Stimulated activated naive CD8-positive, alpha-beta T cell treated with anti-CD3 and anti-CD28 coated beads, Interleukin-15, Interleukin-2, amounts not matched to agents 100 ng/mL and 50 ng/mL, for 24 hours (primary cell): ENCODE measurements around the gene ABR.

Experiments
- H3K27ac Mint-ChIP-seq: one replicate; pipeline ENCODE4 v1.8.0; 2021; ENCODE audit warnings: mild to moderate bottlenecking, mixed read lengths
- H3K27me3 Mint-ChIP-seq: one replicate; pipeline ENCODE4 v1.8.0; 2021; ENCODE audit warnings: mixed read lengths
- H3K36me3 Mint-ChIP-seq: one replicate; pipeline ENCODE4 v1.8.0; 2021; ENCODE audit warnings: low read depth, mixed read lengths
- H3K4me1 Mint-ChIP-seq: one replicate; pipeline ENCODE4 v1.8.0; 2021; ENCODE audit warnings: low read depth, mixed read lengths
- H3K4me3 Mint-ChIP-seq: one replicate; pipeline ENCODE4 v1.8.0; 2021; ENCODE audit warnings: mild to moderate bottlenecking, mixed read lengths
- H3K9me3 Mint-ChIP-seq: one replicate; pipeline ENCODE4 v1.8.0; 2021; ENCODE audit warnings: mixed read lengths

Gene ABR

DNA sequence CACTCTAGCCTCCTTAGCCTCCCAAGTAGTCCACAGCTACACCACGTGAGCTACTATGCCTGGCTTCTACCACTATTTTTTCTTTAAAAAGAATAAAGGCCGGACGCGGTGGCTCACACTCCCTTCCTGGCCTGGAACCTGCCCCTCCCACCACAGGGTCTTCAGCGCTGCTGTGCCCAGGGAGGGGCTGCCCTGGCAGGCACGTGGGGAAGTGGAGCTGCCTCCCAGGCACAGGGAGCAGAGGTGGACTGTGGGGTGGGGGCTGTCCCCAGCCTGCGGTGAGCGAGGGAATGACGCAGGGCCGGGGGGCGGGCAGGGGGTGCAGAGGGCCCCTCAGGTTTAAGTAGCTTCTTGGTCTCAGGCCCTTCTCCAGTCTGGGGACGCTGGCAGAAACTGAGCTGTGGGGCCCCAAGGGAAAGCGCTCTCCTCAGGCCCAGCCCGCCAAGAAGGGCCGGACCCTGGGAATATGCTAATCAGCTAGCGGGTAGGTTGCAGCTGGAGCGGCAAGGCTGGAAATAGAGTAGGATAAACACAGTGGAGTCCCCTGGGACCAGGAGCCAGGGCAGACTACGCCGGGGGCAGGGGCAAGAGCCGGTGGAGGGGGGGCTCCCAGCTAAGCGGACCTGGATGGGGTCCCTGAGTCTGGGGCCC, 136.1 kb downstream of the ABR start:
- Mint-ChIP-seq H3K27me3 (no peaks in the 10 kb centered on the region), H3K36me3 (peaks cover 19% of the 10 kb centered on the region), H3K9me3 (no peaks in the 10 kb centered on the region), H3K4me1 (no peaks in the 10 kb centered on the region), H3K4me3 (no peak overlapping the region), H3K27ac (no peak overlapping the region)

DNA sequence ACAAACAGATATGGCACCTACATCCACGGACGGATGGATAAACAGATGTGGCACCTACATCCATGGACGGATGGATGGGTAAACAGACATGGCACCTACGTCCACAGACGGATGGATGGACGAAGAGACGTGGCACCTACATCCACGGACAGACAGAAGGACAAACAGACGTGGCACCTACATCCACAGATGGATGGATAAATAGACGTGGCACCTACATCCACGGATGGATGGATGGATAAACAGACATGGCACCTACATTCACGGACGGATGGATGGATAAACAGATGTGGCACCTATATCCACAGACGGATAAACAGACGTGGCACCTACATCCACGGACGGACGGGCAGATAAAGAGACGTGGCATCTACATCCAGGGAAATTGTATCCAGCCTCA, 137.3 kb downstream of the ABR start:
- H3K4me1 Mint-ChIP-seq = no peaks in the 10 kb centered on the region
- H3K36me3 Mint-ChIP-seq = peaks cover 19% of the 10 kb centered on the region
- H3K9me3 Mint-ChIP-seq = no peaks in the 10 kb centered on the region
- no peak overlapping the region for H3K27ac Mint-ChIP-seq
- no peaks in the 10 kb centered on the region for H3K27me3 Mint-ChIP-seq
- H3K4me3 Mint-ChIP-seq = no peak overlapping the region

DNA sequence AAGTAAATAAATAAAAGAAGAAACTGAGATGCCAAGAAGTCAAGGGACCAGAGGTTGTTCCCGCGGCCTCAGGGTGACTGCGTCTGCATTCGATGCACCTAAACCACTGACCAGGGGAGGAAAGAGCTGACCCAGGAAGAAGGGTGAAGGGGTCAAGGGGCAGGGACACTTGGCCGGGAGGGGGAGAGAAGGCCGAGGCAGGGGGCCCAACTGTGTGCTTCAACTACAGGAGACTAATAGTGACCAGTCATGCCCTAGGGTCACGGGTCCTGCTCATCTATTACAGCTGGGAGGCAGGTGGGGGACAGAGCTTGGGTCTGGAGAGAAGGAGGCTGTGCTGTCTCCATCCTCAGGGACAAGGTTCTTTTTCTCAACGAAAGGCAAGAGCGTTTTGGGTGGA, 138.0 kb downstream of the ABR start:
- no peak overlapping the region for H3K27ac Mint-ChIP-seq
- H3K27me3 Mint-ChIP-seq = no peaks in the 10 kb centered on the region

DNA sequence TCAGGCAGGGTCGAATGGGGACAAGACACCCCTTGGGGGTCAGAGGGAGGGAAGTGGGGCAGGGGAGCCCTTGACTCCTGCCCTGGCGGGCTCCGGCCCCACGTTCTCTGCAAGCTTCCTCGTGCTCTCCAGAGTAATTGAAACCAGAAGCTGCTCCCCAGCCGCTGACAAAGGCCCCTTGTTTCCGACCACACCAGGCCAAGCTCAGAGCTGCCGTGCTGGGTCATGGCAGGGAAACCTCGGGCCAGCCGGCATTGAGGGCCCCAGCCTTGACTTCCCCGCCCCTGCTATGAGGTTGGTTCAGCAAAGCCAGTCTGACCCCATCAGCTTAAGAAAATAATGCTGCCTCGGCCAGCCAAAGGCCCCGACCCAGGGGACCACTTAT, 139.6 kb downstream of the ABR start:
- H3K36me3 Mint-ChIP-seq = peaks cover 18% of the 10 kb centered on the region
- H3K27ac Mint-ChIP-seq = no peak overlapping the region
- H3K4me1 Mint-ChIP-seq = no peaks in the 10 kb centered on the region
- H3K9me3 Mint-ChIP-seq = no peaks in the 10 kb centered on the region
- no peaks in the 10 kb centered on the region for H3K27me3 Mint-ChIP-seq
- no peak overlapping the region for H3K4me3 Mint-ChIP-seq

More for the DNA sequence above, 138.0 kb downstream of the ABR start:
- no peak overlapping the region for H3K4me3 Mint-ChIP-seq
- no peaks in the 10 kb centered on the region for H3K4me1 Mint-ChIP-seq
- H3K9me3 Mint-ChIP-seq = no peaks in the 10 kb centered on the region
- peaks cover 19% of the 10 kb centered on the region for H3K36me3 Mint-ChIP-seq

DNA sequence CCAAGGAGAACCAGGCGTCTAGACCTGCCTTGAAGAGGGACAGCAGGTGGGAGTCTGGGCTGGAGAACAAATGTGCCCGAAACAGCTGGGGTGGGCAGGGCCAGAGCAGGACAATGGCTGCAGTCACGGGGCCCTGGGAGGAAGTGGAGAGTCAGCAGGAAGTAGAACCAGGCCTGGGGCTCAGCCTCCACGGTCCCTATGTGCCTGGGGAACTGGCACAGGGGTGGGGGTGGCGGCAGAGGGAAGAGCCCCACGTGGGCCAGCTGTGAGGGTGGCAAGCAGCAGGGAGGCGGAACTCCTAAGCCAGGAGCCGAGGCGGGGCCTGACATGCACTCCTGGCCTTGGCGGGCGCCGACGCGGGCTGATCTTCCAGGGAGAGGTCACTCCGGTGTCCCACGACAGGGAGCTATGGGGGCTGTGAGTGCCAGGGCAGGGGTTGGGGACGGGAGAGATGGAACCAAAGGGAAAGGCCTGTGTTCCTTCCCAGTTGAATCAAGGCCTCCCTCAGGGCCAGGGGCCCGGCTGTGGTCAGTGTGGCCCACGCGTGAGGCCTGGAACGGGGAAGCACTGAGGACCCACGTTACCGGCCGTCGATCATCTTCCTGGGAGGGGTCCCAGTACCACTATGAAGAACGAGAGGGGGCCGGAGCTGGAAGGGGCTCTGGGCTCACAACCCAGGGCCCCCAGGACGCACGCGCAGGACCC, 140.1 kb downstream of the ABR start:
- Mint-ChIP-seq H3K4me1 (no peaks in the 10 kb centered on the region), H3K9me3 (no peaks in the 10 kb centered on the region), H3K27me3 (no peaks in the 10 kb centered on the region), H3K36me3 (peaks cover 13% of the 10 kb centered on the region), H3K4me3 (no peak overlapping the region), H3K27ac (no peak overlapping the region)

DNA sequence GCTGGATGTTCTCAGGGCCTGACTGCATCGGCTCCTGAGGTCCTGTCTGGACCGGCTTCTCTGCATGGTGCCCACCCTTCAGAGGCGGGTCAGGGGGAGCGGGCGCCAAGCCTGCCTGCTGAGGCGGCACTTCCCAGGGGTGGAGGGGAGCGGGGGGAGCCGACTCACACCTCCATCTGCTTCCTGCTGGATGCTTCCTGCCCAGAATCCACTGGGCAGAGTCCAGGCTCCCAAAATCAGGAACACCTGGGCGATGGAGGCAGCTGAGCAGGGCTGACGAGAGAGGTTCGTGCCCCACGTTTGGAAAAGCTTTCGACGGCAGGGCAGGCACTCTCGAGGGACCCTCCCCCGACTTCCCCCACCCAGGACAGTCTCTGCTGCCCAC, 140.7 kb downstream of the ABR start:
- Mint-ChIP-seq H3K27me3 (no peaks in the 10 kb centered on the region), H3K4me3 (no peak overlapping the region), H3K36me3 (peaks cover 13% of the 10 kb centered on the region), H3K9me3 (no peaks in the 10 kb centered on the region), H3K27ac (no peak overlapping the region), H3K4me1 (no peaks in the 10 kb centered on the region)

DNA sequence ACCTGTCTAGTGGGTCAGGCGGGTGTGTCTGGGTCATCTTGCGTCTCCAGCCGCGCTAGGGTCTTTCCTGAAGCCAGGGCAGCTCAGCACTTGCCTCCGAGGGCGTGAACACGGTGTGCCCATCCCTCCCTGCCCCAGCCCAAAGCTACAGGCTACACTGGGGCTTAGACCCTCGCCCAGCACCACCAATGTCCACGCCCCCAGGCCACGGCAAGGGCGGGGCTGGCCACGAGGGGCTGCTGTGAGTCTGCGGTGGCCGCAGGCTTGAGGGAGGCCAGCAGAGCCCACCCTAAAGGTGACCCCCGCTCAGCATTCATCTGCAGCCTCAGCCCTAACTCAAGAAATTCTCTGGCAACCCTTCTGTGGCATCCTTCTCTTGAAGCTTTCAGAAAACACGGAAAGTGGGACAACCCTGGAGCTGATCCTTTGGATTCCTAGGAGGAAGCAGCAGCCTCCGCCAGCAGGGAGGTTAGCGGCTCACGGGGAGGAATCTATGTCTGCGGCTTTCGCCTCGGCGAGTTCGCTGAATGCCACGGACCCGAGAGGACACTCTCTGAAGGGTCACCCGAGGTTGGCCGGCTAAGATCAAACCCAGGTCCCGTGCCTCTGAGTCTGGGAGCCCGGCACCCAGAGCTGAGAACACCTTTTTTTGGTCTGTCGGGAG, 141.2 kb downstream of the ABR start:
- Mint-ChIP-seq H3K36me3 (peaks cover 13% of the 10 kb centered on the region), H3K27me3 (no peaks in the 10 kb centered on the region), H3K4me1 (no peaks in the 10 kb centered on the region), H3K9me3 (no peaks in the 10 kb centered on the region), H3K4me3 (no peak overlapping the region), H3K27ac (no peak overlapping the region)

DNA sequence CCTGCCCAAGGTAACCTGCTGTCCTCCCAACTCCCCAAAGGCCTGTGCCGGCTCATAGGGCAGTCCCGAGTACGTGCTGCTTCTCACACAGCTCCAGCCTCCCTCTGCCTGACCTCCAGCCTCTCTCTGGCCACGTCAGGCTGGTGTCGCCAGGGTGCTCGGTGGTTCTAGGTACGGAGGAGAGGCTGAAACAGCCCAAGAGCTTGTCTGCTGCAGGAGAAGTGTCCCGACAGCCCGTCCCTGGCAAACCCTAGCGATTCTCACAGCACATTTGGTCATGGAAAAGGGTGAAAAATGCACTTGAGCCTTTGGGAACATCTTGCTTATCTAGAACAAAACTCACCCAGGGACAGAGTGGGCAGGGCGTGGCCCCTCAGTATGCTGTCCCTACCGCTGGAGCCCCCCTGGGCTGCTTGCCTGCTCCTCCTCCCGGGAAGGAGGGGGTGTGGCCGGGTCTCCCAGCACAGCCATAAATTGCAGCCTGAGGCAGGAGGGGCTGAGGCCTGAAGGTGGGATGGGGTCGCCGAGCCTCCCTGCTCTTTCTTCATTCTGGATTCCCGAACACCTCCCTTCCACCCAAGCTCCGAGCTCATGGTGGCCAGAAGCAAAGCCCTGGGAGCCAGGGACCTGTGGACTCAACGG, 142.4 kb downstream of the ABR start:
- Mint-ChIP-seq H3K27me3 (no peaks in the 10 kb centered on the region), H3K4me1 (no peaks in the 10 kb centered on the region), H3K4me3 (no peak overlapping the region), H3K36me3 (peaks cover 6% of the 10 kb centered on the region), H3K27ac (no peak overlapping the region), H3K9me3 (no peaks in the 10 kb centered on the region)

DNA sequence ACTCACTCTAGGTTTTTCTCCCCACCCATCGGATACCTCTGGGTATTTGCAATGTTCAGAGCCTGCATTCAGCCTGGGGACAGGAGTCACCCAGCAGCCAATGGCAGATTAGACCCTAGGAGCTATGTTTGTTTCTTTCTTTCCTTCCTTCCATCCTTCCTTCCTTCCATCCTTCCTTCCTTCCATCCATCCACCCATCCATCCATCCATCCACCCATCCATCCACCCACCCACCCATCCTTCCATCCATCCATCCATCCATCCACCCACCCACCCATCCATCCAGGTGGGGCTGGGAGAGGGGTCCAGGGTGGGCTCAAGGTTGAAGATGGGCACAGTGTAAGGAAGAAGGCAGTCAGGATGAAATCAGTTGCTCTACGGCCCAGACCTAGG, 142.9 kb downstream of the ABR start:
- H3K9me3 Mint-ChIP-seq = no peaks in the 10 kb centered on the region
- H3K27me3 Mint-ChIP-seq = no peaks in the 10 kb centered on the region

DNA sequence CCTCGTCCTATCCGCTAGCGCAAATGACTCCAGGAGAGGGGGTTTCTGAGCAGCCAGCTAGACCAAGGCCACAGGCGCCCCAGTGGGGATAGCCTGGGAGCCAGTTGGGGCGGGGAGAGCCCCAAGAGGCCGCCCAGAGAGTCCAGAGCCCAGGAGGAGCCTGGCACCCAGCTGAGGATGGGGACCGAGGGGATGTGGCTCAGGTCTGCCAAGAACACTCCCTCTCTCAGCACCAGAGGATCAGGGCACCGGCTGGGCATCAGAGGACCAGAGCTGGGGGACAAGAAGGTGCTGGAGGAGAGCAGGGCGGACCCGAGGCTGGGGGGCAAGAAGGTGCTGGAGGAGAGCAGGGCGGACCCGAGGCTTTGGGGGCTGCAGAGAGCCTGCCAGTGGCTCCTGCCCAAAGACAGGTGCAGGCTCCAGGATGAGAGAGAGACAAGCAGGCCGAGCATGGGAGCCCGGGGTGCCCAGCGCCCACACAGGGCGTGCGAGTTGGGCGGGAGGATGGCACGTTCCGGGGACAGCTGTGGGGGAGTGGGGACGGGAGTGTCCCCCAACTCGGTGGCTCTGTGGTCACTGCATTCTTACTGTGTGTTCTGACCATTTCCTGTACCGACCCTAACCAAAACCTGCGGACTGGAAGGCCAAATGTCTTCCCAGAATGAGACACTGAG, 143.5 kb downstream of the ABR start:
- no peaks in the 10 kb centered on the region for H3K36me3 Mint-ChIP-seq
- H3K4me3 Mint-ChIP-seq = no peak overlapping the region
- no peaks in the 10 kb centered on the region for H3K27me3 Mint-ChIP-seq
- no peak overlapping the region for H3K27ac Mint-ChIP-seq
- H3K9me3 Mint-ChIP-seq = no peaks in the 10 kb centered on the region
- H3K4me1 Mint-ChIP-seq = no peaks in the 10 kb centered on the region

More for the DNA sequence above, 142.9 kb downstream of the ABR start:
- no peaks in the 10 kb centered on the region for H3K4me1 Mint-ChIP-seq
- H3K4me3 Mint-ChIP-seq = no peak overlapping the region
- peaks cover 1% of the 10 kb centered on the region for H3K36me3 Mint-ChIP-seq
- H3K27ac Mint-ChIP-seq = no peak overlapping the region

DNA sequence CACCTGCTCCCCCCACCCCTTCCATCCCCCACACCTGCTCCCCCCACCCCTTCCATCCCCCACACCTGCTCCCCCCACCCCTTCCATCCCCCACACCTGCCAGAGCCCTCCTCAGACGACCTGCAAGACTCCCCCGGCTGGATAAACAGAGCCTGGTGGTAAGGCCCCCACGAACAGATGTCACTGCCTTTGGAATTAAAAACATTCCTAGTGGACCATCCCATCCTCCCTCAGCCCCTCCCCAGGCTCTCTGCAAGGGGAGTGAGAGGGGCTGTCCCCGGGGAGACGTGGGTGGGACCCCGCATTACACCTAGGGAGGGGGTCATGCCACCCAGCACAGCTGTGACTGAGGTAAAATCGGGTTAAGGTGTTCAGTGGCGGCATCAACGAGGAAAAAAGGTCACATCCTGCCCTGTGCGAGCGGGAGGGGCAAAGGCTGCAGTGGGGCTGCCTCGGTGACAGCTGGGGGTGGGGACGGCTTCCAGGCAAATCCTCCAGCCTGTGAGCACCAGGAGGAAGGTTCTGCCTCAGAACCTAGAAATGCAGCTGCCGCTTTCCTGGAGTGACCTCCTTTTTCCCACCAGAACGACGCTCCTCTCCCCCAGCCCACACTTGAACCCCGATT, 144.1 kb downstream of the ABR start:
- H3K36me3 Mint-ChIP-seq = no peaks in the 10 kb centered on the region
- no peak overlapping the region for H3K4me3 Mint-ChIP-seq
- H3K27me3 Mint-ChIP-seq = no peaks in the 10 kb centered on the region
- no peaks in the 10 kb centered on the region for H3K4me1 Mint-ChIP-seq
- H3K27ac Mint-ChIP-seq = no peak overlapping the region
- no peaks in the 10 kb centered on the region for H3K9me3 Mint-ChIP-seq

DNA sequence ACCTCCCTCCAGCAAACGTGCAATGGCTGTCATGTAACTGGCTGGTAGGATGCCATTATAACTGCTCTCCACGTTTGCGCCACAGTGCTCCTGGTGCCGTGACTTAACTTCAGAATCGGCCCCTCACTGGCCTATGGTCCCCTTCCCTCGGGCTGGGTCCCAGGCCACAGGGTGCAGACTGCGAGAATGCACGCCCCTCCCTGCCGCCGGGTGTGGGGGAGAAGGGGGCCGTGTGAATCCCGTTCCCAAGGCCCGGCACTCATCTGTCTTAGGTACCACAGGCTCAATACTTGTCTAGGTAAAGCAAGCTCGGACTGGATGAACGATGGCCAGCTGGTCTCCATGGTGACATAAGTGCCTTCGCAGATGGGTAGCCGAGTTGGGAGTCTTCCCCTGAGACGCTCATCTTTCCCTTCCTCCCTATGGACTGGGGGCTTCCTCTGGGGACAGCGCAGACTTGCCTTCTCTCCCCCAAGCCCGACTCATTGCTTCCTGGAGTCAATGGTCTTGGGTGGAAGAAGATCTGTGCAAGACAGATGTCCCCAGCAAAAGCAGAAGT, 145.1 kb downstream of the ABR start:
- Mint-ChIP-seq H3K27ac (no peak overlapping the region), H3K4me3 (no peak overlapping the region), H3K4me1 (no peaks in the 10 kb centered on the region), H3K36me3 (no peaks in the 10 kb centered on the region), H3K9me3 (no peaks in the 10 kb centered on the region), H3K27me3 (no peaks in the 10 kb centered on the region)

DNA sequence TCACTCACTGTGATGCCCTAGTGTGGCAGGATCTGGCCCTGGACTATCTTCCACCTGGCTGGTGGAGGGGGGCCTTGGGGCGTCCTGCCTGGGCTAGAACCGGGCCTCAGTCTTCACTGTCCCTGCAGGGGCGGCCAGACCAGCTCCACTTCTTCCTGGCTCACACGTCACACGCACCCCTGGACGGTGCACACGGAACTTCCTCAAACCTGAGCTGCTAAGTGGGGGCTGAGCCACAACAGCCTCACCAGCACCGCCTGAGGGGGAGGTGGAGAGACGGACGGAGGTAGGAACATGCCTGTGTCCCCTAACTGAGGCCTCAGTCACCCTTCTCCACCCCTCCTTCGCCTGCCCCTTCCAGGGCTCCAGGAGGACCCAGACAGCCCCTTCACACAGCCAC, 146.3 kb downstream of the ABR start:
- Mint-ChIP-seq H3K4me3 (no peak overlapping the region), H3K9me3 (no peaks in the 10 kb centered on the region)

DNA sequence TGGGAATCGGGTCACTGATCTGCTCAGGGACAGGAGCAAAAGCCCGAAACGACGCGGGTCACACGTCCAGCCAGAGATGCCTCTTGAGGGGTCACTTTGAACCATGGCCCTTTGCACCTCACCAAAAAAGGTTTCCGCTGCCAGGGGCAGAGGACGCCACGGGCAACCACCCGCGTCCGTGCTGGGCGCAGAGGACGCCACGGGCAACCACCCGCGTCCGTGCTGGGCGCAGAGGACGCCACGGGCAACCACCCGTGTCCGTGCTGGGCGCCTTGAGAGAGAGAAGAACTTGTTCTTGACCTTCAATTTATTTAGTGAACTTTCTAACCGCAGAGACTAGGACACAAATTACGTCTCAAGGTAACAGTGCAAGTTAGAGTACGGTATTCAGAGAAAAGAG, 147.4 kb downstream of the ABR start:
- Mint-ChIP-seq H3K27me3 (no peaks in the 10 kb centered on the region), H3K9me3 (no peaks in the 10 kb centered on the region), H3K4me3 (no peak overlapping the region), H3K27ac (no peak overlapping the region), H3K36me3 (no peaks in the 10 kb centered on the region), H3K4me1 (no peaks in the 10 kb centered on the region)

More for the DNA sequence above, 146.3 kb downstream of the ABR start:
- Mint-ChIP-seq H3K27me3 (no peaks in the 10 kb centered on the region), H3K36me3 (no peaks in the 10 kb centered on the region), H3K27ac (no peak overlapping the region), H3K4me1 (no peaks in the 10 kb centered on the region)
